Omental fat pad (tissue), 4 donors: ENCODE data around the gene OS9. TPM values are rescaled to one million over a fixed set of nuclear protein-coding genes. Genes with fewer than 3 reads are reported as not detected.

Experiments
- ATAC-seq: fragments of 150-250 bp; one replicate; pipeline ENCODE4 v1.9.1; 2016; ENCODE audit warnings: mild to moderate bottlenecking, moderate library complexity; ENCODE audit not compliant: low FRiP score
- DNase-seq: peaks from one replicate; pipeline ENCODE4 v3.0.0-alpha.2; 2019; ENCODE audit warnings: low spot score
- total RNA-seq, 4 donors: library from RNA; depleted of rRNA; stranded (reverse); fragments of >200 nt; gene quantifications; one replicate each; pipeline ENCODE4 v1.1.0, GENCODE V29; 2016
- TF ChIP-seq, protein P1 (sequence below), 3 donors: fragments of 450-650 bp; IDR thresholded peaks; one replicate each; pipeline ENCODE4 v1.5.1; 2016 to 2017; ENCODE audit warnings: antibody characterized with exemption in 3 of 3, mild to moderate bottlenecking in 3 of 3, moderate library complexity in 2 of 3

The OS9 gene
- total RNA-seq, 4 donors from 2014 or later = 259 to 325 (median 286) TPM

DNA sequence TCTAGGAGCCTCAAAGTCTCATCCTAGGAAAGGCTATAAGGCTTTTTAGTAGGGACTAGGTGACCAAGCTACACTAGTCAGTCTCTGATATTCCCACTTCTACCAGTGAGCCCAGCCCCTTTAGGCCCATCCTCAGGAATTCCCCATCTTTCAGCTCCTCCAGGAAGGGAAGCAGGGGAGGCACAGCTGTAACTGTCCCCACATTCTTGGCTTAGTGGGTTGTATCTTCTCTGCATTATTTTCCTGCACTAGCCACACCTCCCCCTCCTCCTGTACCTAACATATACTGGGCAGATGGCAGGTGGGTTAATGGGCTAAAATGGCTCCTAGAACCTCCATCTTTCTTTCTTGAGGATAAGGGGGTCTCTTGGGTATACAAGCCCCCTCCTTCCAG lies 73.4 kb downstream of the OS9 start:
- ATAC-seq (no peak), DNase-seq (no peak)
- TF ChIP-seq, protein P1, sequence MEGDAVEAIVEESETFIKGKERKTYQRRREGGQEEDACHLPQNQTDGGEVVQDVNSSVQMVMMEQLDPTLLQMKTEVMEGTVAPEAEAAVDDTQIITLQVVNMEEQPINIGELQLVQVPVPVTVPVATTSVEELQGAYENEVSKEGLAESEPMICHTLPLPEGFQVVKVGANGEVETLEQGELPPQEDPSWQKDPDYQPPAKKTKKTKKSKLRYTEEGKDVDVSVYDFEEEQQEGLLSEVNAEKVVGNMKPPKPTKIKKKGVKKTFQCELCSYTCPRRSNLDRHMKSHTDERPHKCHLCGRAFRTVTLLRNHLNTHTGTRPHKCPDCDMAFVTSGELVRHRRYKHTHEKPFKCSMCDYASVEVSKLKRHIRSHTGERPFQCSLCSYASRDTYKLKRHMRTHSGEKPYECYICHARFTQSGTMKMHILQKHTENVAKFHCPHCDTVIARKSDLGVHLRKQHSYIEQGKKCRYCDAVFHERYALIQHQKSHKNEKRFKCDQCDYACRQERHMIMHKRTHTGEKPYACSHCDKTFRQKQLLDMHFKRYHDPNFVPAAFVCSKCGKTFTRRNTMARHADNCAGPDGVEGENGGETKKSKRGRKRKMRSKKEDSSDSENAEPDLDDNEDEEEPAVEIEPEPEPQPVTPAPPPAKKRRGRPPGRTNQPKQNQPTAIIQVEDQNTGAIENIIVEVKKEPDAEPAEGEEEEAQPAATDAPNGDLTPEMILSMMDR (IDR thresholded peaks at IDR 0.05) = no peak

- TF ChIP-seq, protein P1 (IDR thresholded peaks at IDR 0.05) = no peak
- ATAC-seq (no peak), DNase-seq (no peak)
These were observed 73.9 kb downstream of the OS9 start for GRCh38 chr12:57767876-57768275.

GRCh38 chr12:57769594-57769993 lies 75.7 kb downstream of the OS9 start:
- no peak for DNase-seq
- TF ChIP-seq, protein P1 (IDR thresholded peaks at IDR 0.05) = no peak
- ATAC-seq = no peak

- TF ChIP-seq, protein P1 (IDR thresholded peaks at IDR 0.05) = no peak
- no peak for DNase-seq
- ATAC-seq = no peak
These were observed 76.8 kb downstream of the OS9 start for GRCh38 chr12:57770734-57771133.

Other genes with a start within 250 kb of the OS9 start
- under 1 TPM in 1 of 4 donors, not detected in 3; 0.25 TPM for gene INHBE, start 238.8 kb upstream of the OS9 start, total RNA-seq
- under 1 TPM in 3 of 4 donors, not detected in 1; 0.09 to 0.60 (median 0.19) TPM for gene GLI1, start 234.3 kb upstream of the OS9 start, total RNA-seq
- gene ARHGAP9, start 214.3 kb upstream of the OS9 start, total RNA-seq = 10 to 100 TPM; 13.8 to 85.6 (median 29.8) TPM
- 100 to 1,000 TPM in 1 of 4 donors, 10 to 100 TPM in 3; 53.5 to 108 (median 58.4) TPM for gene MARS1, start 206.1 kb upstream of the OS9 start, total RNA-seq
- 10 to 100 TPM; 31.5 to 66.6 (median 35.5) TPM for gene DDIT3, start 173.6 kb upstream of the OS9 start, total RNA-seq
- 10 to 100 TPM; 11.8 to 40.2 (median 15.2) TPM for gene MBD6, start 171.3 kb upstream of the OS9 start, total RNA-seq
- gene DCTN2, start 146.9 kb upstream of the OS9 start, total RNA-seq = 100 to 1,000 TPM in 3 of 4 donors, 10 to 100 TPM in 1; 96.0 to 134 (median 123) TPM
- gene KIF5A, start 144.1 kb upstream of the OS9 start, total RNA-seq = under 1 TPM in 2 of 4 donors, not detected in 2; 0.09 to 0.13 TPM
- gene PIP4K2C, start 102.9 kb upstream of the OS9 start, total RNA-seq = 10 to 100 TPM; 16.9 to 21.3 (median 17.6) TPM
- gene DTX3, start 89.3 kb upstream of the OS9 start, total RNA-seq = 10 to 100 TPM in 3 of 4 donors, 1 to 10 TPM in 1; 8.0 to 21.7 (median 13.3) TPM
- gene ARHGEF25, start 82.7 kb upstream of the OS9 start, total RNA-seq = 10 to 100 TPM; 14.7 to 28.8 (median 20.0) TPM
- 1 to 10 TPM in 2 of 4 donors, under 1 TPM in 2; 0.36 to 3.0 (median 1.0) TPM for gene B4GALNT1, start 60.9 kb upstream of the OS9 start, total RNA-seq
- gene AGAP2, start 44.6 kb downstream of the OS9 start, total RNA-seq = 1 to 10 TPM; 1.2 to 7.1 (median 1.9) TPM
- 10 to 100 TPM; 41.8 to 70.7 (median 65.7) TPM for gene TSPAN31, start 50.9 kb downstream of the OS9 start, total RNA-seq
- gene CDK4, start 58.2 kb downstream of the OS9 start, total RNA-seq = 10 to 100 TPM; 81.9 to 96.2 (median 89.0) TPM
- 1 to 10 TPM; 2.4 to 8.7 (median 5.1) TPM for gene MARCHF9, start 61.0 kb downstream of the OS9 start, total RNA-seq
- 1 to 10 TPM in 2 of 4 donors, under 1 TPM in 1, not detected in 1; 0.19 to 5.6 (median 2.8) TPM for gene CYP27B1, start 72.9 kb downstream of the OS9 start, total RNA-seq
- gene METTL1, start 78.0 kb downstream of the OS9 start, total RNA-seq = 10 to 100 TPM; 11.2 to 39.3 (median 15.2) TPM
- gene EEF1AKMT3, start 78.5 kb downstream of the OS9 start, total RNA-seq = 10 to 100 TPM in 1 of 4 donors, 1 to 10 TPM in 3; 6.1 to 10.9 (median 9.3) TPM
- gene TSFM, start 88.7 kb downstream of the OS9 start, total RNA-seq = 10 to 100 TPM; 20.2 to 36.6 (median 25.6) TPM
- 1 to 10 TPM; 6.4 to 9.5 (median 8.7) TPM for gene AVIL, start 124.6 kb downstream of the OS9 start, total RNA-seq
- gene CTDSP2, start 152.6 kb downstream of the OS9 start, total RNA-seq = 100 to 1,000 TPM; 106 to 179 (median 150) TPM
- 10 to 100 TPM in 2 of 4 donors, 1 to 10 TPM in 2; 3.6 to 18.3 (median 7.9) TPM for gene ATP23, start 247.4 kb downstream of the OS9 start, total RNA-seq